ENCODE measurements around the gene CLEC16A. TPM values are rescaled to one million over a fixed set of nuclear protein-coding genes. Genes with fewer than 3 reads are reported as not detected.

Gene CLEC16A
- total RNA-seq, 4 donors from 2014 or later: 7.6 to 65.6 (median 28.0) TPM

- DNase-seq: no peak
- Histone ChIP-seq H3K9me3 (no peaks in the 10 kb centered on the region), H3K36me3 (no peaks in the 10 kb centered on the region), H3K27ac (no peak overlapping the region), H3K4me1 (no peaks in the 10 kb centered on the region), H3K27me3 (no peaks in the 10 kb centered on the region), H3K4me3 (no peak overlapping the region)
- no peak for TF ChIP-seq CTCF (IDR thresholded peaks at IDR 0.05)
- no peak for TF ChIP-seq POLR2A (IDR thresholded peaks at IDR 0.05)
- intact Hi-C loops (cut with DNase I; ENCODE audit: low total_unique reads): no loop called here
Measured at GRCh38 chr16:11208916-11209665, 264.7 kb downstream of the CLEC16A start.

- TF ChIP-seq CTCF (IDR thresholded peaks at IDR 0.05): no peak
- TF ChIP-seq POLR2A (IDR thresholded peaks at IDR 0.05): no peak
- H3K4me3 ChIP-seq: no peak overlapping the region
- intact Hi-C loops (cut with DNase I; ENCODE audit: low total_unique reads): no loop called here
- H3K36me3 ChIP-seq: no peaks in the 10 kb centered on the region
- DNase-seq: no peak
- no peak overlapping the region for H3K27ac ChIP-seq
- H3K27me3 ChIP-seq: no peaks in the 10 kb centered on the region
- H3K9me3 ChIP-seq: no peaks in the 10 kb centered on the region
- H3K4me1 ChIP-seq: no peaks in the 10 kb centered on the region
Measured at GRCh38 chr16:11210260-11210659, 265.9 kb downstream of the CLEC16A start.

- DNase-seq: no peak
- Histone ChIP-seq H3K27me3 (no peaks in the 10 kb centered on the region), H3K36me3 (no peaks in the 10 kb centered on the region), H3K4me1 (no peaks in the 10 kb centered on the region), H3K4me3 (no peak overlapping the region), H3K9me3 (no peaks in the 10 kb centered on the region), H3K27ac (no peak overlapping the region)
- TF ChIP-seq CTCF (IDR thresholded peaks at IDR 0.05): no peak
- no peak for TF ChIP-seq POLR2A (IDR thresholded peaks at IDR 0.05)
- intact Hi-C loops (cut with DNase I; ENCODE audit: low total_unique reads): no loop called here
Measured at GRCh38 chr16:11211061-11211976, 267.0 kb downstream of the CLEC16A start.

- intact Hi-C loops (cut with DNase I; ENCODE audit: low total_unique reads): no loop called here
- no peaks in the 10 kb centered on the region for H3K9me3 ChIP-seq
- H3K36me3 ChIP-seq: no peaks in the 10 kb centered on the region
- TF ChIP-seq POLR2A (IDR thresholded peaks at IDR 0.05) (no peak), CTCF (IDR thresholded peaks at IDR 0.05) (no peak)
- H3K4me3 ChIP-seq: no peak overlapping the region
- DNase-seq: no peak
- H3K27ac ChIP-seq: no peak overlapping the region
- no peaks in the 10 kb centered on the region for H3K27me3 ChIP-seq
- H3K4me1 ChIP-seq: no peaks in the 10 kb centered on the region
Measured at GRCh38 chr16:11211977-11212797, 267.8 kb downstream of the CLEC16A start.
